Sigmoid colon (tissue), 3 donors: Measurements from ENCODE around the gene MSANTD3.

ENCODE experiments used
- POLR2A ChIP-seq, 2 donors: fragments of 450-650 bp; IDR thresholded peaks; one replicate each; pipeline ENCODE4 v1.6.1; 2016; ENCODE audit warnings: antibody characterized with exemption in 2 of 2, mild to moderate bottlenecking in 2 of 2, moderate library complexity in 2 of 2
- TF ChIP-seq, protein P1 (sequence below), 4 experiments: fragments of 450-650 bp in 3 of 4; fragments of 200-600 bp in 1 of 4; IDR thresholded peaks; one replicate each; pipeline ENCODE4 v1.5.1; 2016 to 2019; ENCODE audit warnings: antibody characterized with exemption in 4 of 4, mild to moderate bottlenecking in 3 of 4, moderate library complexity in 2 of 4

DNA sequence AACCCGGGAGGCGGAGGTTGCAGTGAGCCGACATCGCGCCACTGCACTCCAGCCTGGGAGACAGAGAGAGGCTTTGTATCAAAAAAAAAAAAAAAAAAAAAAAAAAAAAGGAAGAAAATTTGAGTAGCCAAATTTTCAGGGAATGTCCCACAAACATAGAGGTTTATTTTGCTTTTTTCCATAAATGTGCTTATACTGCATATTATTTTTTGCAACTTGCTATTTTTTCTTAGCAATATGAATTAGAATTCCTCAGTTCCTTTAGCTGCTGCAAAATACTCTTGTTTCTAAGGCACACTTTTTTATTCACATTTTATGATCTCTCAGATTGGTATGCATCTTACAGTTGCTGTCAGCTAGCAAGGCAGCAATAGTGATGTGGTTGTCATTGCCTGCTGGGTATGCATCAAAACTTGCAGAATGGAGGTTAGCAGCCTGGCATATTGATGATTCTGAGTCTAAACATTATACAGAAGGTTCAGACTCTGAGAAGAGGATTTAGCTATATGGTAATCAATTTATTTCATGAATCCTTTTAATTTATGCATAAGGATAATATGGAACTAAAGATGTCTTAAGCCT, 13.0 kb upstream of the MSANTD3 start:
- TF ChIP-seq, protein P1, sequence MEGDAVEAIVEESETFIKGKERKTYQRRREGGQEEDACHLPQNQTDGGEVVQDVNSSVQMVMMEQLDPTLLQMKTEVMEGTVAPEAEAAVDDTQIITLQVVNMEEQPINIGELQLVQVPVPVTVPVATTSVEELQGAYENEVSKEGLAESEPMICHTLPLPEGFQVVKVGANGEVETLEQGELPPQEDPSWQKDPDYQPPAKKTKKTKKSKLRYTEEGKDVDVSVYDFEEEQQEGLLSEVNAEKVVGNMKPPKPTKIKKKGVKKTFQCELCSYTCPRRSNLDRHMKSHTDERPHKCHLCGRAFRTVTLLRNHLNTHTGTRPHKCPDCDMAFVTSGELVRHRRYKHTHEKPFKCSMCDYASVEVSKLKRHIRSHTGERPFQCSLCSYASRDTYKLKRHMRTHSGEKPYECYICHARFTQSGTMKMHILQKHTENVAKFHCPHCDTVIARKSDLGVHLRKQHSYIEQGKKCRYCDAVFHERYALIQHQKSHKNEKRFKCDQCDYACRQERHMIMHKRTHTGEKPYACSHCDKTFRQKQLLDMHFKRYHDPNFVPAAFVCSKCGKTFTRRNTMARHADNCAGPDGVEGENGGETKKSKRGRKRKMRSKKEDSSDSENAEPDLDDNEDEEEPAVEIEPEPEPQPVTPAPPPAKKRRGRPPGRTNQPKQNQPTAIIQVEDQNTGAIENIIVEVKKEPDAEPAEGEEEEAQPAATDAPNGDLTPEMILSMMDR (IDR thresholded peaks at IDR 0.05): no peak
- no peak for TF ChIP-seq POLR2A (IDR thresholded peaks at IDR 0.05)
